GM20431 (cell line): ENCODE data around the gene MYOM1.

Experiments used
- in situ Hi-C: fragments of 300-500 bp; cut with MseI, MboI; formaldehyde crosslinking; loops from one replicate; pipeline ENCODE4 v1.15.0; 2020; ENCODE audit warnings: low sequenced_read_pairs; ENCODE audit not compliant: unreplicated experiment

MYOM1 gene

GRCh38 chr18:3193331-3193730 is 26.4 kb downstream of the MYOM1 start:
- in situ Hi-C loops = no loop called here

DNA sequence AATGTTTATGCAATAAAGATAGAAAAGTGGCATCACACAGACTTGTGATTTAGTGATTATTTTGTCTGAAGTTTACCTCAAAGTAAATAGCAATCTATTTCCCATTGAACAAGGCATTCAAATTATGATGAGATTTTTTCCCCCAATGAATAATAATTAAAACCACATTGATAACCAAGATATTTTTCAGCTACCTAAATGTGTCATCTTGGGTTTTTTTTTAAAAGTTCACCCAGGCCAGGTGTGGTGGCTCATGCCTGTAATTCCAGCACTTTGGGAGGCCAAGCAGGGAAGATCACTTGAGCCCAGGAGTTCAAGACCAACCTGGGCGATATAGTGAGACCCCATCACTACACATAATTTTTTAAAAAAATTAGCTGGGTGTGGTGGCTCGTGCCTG is 27.0 kb downstream of the MYOM1 start:
- in situ Hi-C loops = no loop called here

- in situ Hi-C loops = no loop called here
Measured at GRCh38 chr18:3192286-3192685, 27.5 kb downstream of the MYOM1 start.

DNA sequence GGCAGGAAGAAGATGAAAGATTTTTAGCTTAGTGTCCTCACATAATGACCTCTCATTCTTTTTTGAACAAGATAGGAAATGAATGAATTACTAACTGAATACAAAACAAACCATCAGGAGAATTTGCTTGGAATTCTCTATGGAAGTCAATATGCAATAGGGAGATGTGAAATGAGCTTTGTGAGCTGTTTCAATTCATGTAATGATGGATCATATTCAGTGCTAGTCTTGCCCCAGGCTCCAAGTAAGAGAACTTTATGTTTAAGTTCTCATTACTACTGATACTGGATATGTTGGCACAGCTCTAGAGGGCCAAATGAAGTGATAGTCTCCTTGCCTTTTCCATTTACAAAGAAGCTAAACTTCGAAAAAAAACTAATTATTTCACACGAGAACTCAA is 29.2 kb downstream of the MYOM1 start:
- in situ Hi-C loops = no loop called here

DNA sequence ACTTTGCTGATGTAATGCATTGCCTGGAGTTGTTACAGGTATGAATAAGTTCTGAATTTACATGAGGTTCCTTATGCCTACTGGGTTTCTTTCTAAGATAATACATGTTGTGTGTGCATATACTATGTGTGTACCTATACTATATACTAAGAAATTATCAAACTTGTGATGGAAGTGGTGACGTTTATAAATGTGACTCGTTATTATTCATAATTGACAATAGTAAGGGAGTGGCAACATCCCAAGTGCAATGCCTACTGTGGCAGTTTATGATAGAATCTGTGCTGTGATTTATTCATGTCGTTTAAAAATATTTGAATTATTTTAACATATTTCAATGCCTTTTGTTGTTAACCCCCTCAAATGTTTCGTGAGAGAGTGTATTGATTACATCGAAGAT is 29.9 kb downstream of the MYOM1 start:
- in situ Hi-C loops = no loop called here

DNA sequence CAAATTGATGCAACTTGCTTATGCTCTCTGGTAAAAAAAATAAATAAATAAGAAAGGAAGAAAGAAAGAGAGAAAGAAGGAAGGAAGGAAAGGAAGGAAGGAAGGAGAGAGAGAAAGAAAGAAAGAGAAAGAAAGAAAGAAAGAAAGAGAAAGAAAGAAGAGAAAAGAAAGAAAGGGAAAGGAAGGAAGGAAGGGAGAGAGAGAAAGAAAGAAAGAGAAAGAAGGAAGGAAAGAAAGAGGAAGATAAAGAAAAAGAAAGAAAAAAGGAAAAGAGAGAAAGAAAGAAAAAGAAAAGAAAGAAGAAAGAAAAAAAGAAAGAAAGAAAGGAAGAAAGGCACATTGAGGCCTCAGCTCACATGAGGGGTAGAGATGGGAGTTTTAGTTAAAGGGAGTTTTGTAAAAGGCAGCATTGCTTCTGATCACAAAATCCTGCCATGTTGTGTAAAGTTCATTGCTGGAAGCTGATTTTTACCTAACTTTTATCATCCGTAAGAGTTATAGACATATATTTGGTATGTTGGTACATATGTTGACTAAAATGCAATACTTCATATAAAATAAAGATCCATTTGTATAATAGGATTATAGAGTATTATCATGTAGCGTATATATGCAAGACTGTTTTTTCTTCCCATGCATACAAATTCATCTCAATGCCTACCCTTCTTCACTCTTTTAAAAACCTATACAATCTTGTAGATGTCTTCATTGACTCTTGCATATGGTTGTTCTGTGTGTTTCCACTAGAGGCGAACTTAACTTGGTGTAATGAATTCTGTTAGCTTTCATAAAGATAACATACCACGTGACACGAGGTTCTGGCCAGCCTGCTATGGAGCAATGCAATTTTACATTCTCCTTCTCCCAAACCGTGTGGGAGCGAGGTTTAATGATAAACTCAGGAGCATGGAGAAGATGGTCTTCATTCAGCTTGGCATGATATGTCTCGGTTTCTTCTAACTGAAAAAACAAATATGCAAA is 32.8 kb downstream of the MYOM1 start:
- in situ Hi-C loops = no loop called here

GRCh38 chr18:3184275-3184963 is 35.3 kb downstream of the MYOM1 start:
- in situ Hi-C loops = no loop called here

DNA sequence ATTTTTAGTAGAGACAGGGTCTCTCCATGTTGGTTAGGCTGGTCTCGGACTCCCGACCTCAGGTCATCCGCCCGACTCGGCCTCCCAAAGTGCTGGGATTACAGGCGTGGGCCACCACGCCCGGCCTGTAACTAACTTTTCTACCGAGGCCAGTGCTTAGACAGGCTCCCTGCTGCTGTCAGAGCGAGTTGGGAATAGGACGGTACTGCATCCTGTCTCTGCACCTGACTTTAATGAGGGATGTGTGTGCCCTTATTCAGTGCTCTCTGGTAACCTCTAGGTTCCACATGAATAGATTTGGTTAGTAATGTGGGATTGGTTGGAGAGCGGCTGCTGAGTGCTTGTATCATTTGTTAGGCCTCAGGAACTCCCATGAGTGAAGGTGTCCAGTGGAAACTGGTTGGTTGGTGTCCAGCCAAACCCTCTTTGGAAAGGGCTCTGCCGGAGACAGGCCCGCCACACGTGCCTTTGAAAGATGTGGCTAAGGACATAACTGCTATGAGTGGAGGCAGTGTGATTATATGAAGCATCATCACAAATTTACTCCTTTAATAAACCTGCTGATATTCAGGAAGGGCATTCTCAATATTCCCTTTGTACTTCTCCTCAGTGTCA is 36.6 kb downstream of the MYOM1 start:
- in situ Hi-C loops = no loop called here

GRCh38 chr18:3180325-3180724 is 39.4 kb downstream of the MYOM1 start:
- in situ Hi-C loops = no loop called here

- in situ Hi-C loops = no loop called here
Measured at GRCh38 chr18:3179430-3180089, 40.2 kb downstream of the MYOM1 start.

- in situ Hi-C loops = no loop called here
Measured at GRCh38 chr18:3177902-3178687, 41.7 kb downstream of the MYOM1 start.

GRCh38 chr18:3175195-3175758 is 44.5 kb downstream of the MYOM1 start:
- in situ Hi-C loops = no loop called here

- in situ Hi-C loops = no loop called here
Measured at GRCh38 chr18:3172097-3172496, 47.7 kb downstream of the MYOM1 start.

GRCh38 chr18:3171631-3172030 is 48.1 kb downstream of the MYOM1 start:
- in situ Hi-C loops = no loop called here

DNA sequence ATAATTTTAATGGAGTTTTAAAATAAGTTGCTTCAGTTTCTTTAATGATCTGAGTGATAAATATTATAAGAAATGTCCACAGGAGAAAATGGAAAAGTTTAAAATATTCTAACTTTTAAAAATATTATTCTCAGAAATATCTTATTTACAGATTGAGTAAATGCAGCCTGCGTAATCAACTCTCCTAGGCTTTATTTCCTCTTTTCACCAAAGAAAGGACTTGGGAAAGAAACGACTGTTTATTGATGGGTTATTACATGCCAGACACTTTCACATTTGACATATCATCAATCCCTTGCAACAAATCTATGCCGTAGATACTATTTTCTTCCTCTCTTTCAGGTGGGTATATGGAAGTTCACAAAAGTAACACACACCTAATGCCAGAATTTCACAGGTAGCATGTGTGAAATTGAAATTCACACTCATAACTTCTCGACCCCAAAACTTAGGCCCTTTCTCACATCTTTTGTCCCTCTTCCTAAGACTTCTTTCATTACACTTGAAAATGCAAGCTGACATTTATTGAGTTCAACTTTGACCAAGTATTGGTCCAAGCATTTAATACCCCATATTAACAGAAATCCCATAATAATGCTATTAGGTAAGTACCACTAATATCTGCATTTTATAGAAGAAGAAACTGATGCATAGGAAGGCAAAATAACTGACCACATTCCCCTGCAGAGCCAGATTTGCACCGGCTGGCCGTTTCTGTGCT is 49.2 kb downstream of the MYOM1 start:
- in situ Hi-C loops = no loop called here

DNA sequence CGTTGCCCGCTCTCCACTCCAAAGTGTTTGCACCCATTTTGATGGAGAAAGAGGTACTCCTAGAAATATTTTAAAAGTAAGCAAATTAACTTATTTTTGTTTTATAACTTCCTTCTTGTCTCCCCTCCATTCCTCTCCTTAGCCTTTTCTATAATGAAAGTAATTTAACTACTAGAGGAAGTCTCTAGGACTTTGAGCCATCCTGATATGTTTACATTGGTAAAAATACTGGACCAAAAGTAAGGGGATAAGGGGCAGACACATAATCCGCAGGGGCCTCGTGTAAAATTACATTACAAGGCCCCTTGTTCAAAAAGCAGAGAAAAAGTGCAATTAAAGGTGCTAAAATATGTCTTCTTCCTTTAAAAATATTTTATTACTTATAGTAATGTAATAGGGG is 55.4 kb downstream of the MYOM1 start:
- in situ Hi-C loops = no loop called here

DNA sequence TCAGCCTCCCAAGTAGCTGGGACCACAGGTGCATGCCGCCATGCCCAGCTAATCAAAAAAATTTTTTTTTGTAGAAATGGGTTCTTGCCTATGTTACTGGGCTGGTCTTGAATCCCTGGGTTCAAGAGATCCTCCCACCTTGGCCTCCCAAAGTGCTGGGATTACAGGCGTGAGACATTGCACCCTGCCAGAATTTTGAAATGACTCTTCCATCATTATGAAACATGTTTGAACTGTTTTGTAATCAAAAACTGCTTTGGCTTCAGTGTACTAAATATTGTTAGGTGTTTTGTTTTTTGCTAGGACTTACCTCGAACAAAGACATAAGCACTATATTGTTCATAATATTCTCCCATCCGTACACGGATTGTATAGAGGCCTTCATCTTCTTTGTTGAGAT is 55.8 kb downstream of the MYOM1 start:
- in situ Hi-C loops = no loop called here

DNA sequence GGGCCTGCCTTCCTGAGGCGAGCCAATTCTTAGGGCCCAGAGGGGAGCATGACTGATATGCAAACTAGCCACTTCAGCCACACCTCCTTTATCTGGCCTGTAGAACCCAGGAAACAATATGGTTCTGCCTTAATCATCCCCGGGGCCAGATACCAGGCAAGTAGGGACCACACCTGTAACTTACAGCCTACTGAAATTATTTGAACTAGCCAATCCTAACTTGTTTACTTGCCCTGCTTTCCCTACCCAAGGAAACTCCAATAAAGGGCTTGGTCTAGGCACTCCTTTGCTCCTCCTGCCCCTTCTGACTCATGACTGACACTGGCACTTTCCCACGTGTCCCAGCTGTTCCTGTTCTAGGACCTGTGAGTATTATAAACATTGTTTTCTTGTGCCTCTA is 57.6 kb downstream of the MYOM1 start:
- in situ Hi-C loops = no loop called here

GRCh38 chr18:3159830-3160229 is 59.9 kb downstream of the MYOM1 start:
- in situ Hi-C loops = no loop called here
